RWPE2 (cell line): ENCODE results near the gene KRTAP29-1.
"Not testable (repeated sequence)": the region's sequence is repeated elsewhere in the genome, so short reads cannot be mapped to it uniquely, and the experiment has no call there.

Experiments
- ATAC-seq: fragments of 200-7000 bp; cut with Tn5 transposase; 3 replicates; pipeline ENCODE4 v1.9.1; 2021; ENCODE audit warnings: low read depth
- DNase-seq: peaks from one replicate; pipeline ENCODE4 v3.0.0-alpha.2; 2020; ENCODE audit warnings: low spot score
- H3K27ac ChIP-seq: fragments of 450-650 bp; 2 replicates; pipeline ENCODE4 v1.5.1; 2017; ENCODE audit warnings: mild to moderate bottlenecking; ENCODE audit not compliant: poor library complexity, severe bottlenecking
- H3K27me3 ChIP-seq: fragments of 250-450 bp; sonication (Bioruptor Pico); 2 replicates; pipeline ENCODE4 v1.5.1; 2021; ENCODE audit warnings: mild to moderate bottlenecking, moderate library complexity; ENCODE audit not compliant: insufficient read depth, poor library complexity, severe bottlenecking
- H3K36me3 ChIP-seq: fragments of 250-450 bp; sonication (Bioruptor Pico); 2 replicates; pipeline ENCODE4 v1.5.1; 2020; ENCODE audit warnings: low read depth, mild to moderate bottlenecking, moderate library complexity
- H3K4me1 ChIP-seq: fragments of 250-450 bp; sonication (Bioruptor Pico); 2 replicates; pipeline ENCODE4 v1.5.1; 2021; ENCODE audit warnings: mild to moderate bottlenecking, moderate library complexity; ENCODE audit not compliant: insufficient read depth, poor library complexity, severe bottlenecking
- H3K4me3 ChIP-seq: fragments of 250-450 bp; sonication (Bioruptor Pico); 2 replicates; pipeline ENCODE4 v1.5.1; 2021; ENCODE audit warnings: mild to moderate bottlenecking, moderate library complexity; ENCODE audit not compliant: severe bottlenecking
- H3K9me3 ChIP-seq: fragments of 250-450 bp; sonication (Bioruptor Pico); 2 replicates; pipeline ENCODE4 v1.5.1; 2021; ENCODE audit warnings: mild to moderate bottlenecking, moderate library complexity; ENCODE audit not compliant: severe bottlenecking
- TF ChIP-seq, protein P1 (sequence below): fragments of 450-650 bp; IDR thresholded peaks from one replicate; pipeline ENCODE4 v1.5.1; 2017; ENCODE audit warnings: mild to moderate bottlenecking, moderate library complexity; ENCODE audit not compliant: poor library complexity, severe bottlenecking

The KRTAP29-1 gene, protein sequence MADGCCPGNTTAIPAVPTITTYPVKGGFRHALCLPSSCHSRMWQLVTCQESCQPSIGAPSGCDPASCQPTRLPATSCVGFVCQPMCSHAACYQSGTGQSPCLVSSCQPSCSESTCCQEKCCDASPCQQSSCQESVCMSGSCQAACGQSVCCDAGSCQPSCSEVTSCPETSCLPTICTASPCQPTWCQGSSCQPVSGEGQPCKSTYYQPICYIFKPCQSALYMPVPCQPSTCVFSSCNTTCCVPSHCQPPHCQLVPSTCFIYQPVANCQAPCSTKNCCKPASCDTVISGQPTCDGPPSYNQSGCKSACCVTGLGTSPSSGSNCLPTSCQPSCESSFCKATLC

DNA sequence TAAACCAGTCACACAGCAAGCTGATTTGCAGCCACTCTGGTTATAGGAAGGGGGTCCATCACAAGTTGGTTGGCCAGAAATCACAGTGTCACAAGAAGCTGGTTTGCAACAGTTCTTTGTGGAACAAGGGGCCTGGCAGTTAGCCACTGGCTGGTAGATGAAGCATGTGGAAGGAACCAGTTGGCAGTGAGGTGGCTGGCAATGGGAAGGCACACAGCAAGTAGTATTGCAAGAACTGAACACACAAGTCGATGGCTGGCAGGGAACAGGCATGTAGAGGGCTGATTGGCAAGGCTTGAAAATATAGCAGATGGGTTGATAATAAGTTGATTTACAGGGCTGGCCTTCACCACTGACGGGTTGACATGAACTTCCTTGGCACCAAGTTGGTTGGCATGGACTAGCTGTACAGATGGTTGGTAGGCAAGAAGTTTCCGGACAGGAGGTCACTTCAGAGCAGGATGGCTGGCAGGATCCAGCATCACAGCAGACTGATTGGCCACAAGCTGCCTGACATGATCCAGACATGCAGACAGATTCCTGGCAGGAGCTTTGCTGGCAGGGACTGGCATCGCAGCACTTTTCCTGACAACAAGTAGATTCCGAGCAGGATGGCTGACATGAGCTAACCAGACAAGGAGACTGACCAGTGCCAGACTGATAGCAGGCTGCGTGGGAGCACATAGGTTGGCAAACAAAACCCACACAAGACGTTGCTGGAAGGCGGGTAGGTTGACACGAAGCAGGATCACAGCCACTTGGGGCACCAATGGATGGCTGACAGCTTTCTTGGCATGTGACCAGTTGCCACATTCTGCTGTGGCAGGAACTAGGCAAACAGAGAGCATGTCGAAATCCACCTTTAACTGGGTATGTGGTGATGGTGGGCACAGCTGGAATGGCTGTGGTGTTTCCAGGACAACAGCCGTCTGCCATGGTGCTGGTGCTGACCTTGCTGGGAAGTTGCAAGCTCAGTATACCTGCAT, at the start of gene KRTAP29-1:
TSS of gene KRTAP29-1 (minus strand) at position 936 of the 986 bp plus-strand sequence. CDS start at position 936, 0 bp downstream.
- Histone ChIP-seq H3K4me3 (no peak within 1 kb of the TSS), H3K36me3 (no peaks in the 10 kb centered on the region), H3K27me3 (no peaks in the 10 kb centered on the region), H3K9me3 (peaks cover 4% of the 10 kb centered on the region), H3K4me1 (peaks cover 13% of the 10 kb centered on the region), H3K27ac (peak within 1 kb of the TSS; percentile 49)
- DNase-seq (no peak), ATAC-seq (no peak)
- TF ChIP-seq, protein P1, sequence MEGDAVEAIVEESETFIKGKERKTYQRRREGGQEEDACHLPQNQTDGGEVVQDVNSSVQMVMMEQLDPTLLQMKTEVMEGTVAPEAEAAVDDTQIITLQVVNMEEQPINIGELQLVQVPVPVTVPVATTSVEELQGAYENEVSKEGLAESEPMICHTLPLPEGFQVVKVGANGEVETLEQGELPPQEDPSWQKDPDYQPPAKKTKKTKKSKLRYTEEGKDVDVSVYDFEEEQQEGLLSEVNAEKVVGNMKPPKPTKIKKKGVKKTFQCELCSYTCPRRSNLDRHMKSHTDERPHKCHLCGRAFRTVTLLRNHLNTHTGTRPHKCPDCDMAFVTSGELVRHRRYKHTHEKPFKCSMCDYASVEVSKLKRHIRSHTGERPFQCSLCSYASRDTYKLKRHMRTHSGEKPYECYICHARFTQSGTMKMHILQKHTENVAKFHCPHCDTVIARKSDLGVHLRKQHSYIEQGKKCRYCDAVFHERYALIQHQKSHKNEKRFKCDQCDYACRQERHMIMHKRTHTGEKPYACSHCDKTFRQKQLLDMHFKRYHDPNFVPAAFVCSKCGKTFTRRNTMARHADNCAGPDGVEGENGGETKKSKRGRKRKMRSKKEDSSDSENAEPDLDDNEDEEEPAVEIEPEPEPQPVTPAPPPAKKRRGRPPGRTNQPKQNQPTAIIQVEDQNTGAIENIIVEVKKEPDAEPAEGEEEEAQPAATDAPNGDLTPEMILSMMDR, result no peak

DNA sequence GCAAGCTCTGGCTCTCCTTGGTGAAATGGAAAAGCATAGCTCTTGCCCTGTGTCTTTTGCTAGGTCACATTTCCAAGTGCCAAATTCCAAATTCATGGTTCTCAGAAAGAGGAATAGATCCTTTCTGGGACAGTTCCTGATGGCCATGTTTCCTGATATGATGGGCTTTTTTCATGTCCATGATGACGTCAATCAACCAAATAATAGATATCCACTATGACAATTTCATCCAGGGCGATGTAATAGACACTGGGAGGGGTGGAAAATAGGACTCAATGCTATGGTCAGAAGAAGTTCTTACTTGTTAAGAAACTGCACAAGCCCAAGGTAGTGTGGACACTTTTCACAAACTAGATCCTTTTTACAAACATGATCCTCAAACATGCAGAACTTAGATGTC, 48.5 kb upstream of the KRTAP29-1 start:
- H3K27me3 ChIP-seq, result no peaks in the 10 kb centered on the region

DNA sequence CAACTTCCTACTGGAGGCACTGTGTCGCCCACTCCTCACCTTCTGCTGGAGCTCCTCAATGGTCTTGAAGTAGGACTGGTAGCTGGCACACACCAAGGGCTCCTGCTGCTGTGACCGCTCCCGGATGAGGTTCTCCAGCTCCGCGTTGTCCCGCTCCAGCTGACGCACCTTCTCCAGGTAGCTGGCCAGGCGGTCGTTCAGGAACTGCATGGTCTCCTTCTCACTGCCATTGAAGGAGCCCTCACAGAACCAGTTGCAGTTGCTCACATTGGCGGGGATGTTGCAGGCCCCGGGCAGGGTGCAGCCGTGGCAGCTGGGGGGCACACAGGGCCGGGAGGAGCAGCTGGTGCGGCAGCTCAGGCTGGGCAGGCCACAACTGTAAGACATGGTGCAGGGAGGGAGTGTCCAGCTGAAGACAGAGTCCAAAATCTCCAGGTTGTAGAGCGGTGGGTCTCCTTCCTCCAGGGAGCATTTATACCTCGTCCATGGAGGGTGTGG, 47.8 kb upstream of the KRTAP29-1 start, which contains the start of gene KRT33A:
TSS of gene KRT33A (minus strand) at position 448 of the 498 bp plus-strand sequence. CDS start at position 387, 61 bp downstream.
- H3K9me3 ChIP-seq, H3K27ac ChIP-seq, H3K27me3 ChIP-seq, ATAC-seq, H3K36me3 ChIP-seq, H3K4me3 ChIP-seq, DNase-seq: not testable (repeated sequence)
- H3K4me1 ChIP-seq, result peaks cover 32% of the 10 kb centered on the region

More for the DNA sequence above, 48.5 kb upstream of the KRTAP29-1 start:
- H3K27ac ChIP-seq, result no peak overlapping the region
- H3K9me3 ChIP-seq, result no peaks in the 10 kb centered on the region
- H3K4me1 ChIP-seq, result peaks cover 32% of the 10 kb centered on the region
- DNase-seq, result no peak
- peaks cover 5% of the 10 kb centered on the region; the same call in 1 of the 2 replicates for H3K36me3 ChIP-seq
- H3K4me3 ChIP-seq, result no peak overlapping the region
- no peak for ATAC-seq
- TF ChIP-seq, protein P1, result no peak

DNA sequence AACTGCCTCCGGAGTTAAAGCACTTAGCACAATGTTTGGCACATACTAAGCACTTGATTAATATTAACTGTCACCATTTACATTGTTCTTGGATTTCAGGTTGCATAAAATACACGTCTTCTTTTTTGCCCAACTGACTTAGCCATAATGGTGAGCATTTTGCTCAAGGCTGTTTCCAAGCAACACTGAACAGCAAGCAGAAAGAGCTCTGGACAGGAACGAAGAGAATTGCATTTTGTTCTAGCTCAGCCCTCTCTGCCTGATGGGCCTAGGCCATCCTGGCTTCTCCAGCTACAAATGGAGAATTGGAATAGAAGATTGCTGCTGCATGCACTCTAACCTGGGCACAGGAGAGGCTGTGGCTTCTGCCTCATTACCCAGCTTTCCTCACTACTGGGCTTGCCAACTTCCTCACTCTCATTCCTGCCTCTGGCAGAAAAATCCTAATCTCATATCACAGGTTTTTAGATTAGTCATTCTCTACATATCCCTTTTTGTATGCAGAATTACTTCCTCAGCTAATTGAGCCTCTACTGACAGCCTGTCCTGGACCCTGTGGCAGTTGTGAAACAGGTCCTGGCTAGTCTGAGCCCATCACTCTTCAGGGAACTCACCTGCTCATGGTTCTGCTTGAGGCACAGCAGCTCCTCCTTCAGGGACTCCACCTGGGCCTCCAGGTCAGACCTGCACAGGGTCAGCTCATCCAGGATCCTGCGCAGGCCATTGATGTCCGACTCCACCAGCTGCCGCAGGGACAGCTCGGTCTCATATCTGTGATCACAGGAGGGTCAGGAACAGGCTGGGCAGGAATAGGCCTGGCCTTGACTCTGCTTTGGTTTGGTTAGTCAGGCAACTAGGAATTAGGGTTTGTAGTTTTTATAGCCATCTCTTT, 45.5 kb upstream of the KRTAP29-1 start:
- Histone ChIP-seq H3K4me1 (peaks cover 14% of the 10 kb centered on the region), H3K36me3 (no peaks in the 10 kb centered on the region), H3K9me3 (no peaks in the 10 kb centered on the region), H3K27ac (no peak overlapping the region), H3K27me3 (no peaks in the 10 kb centered on the region), H3K4me3 (no peak overlapping the region)
- DNase-seq (no peak), ATAC-seq (peak; percentile 14; the same call in 1 of the 3 replicates)
- TF ChIP-seq, protein P1, result no peak

DNA sequence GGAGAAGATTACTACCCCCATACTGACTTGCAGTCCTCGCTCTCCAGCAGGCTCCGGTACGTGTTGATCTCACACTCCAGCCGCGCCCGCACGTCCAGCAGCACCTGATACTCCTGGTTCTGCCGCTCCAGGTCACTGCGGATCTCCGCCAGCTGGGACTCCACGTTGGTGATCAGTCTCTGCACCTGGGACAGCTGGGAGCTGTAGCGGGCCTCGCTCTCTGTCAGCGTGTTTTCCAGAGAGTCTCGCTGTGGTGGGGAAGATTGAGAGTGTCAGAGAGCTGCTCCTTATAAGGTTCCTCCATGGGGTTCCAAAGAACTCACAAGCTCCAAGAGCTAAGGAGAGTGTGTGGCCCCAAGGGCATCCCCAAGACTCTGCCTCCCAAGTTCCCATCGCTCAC, 43.8 kb upstream of the KRTAP29-1 start:
- H3K27ac ChIP-seq, H3K4me3 ChIP-seq, ATAC-seq, H3K4me1 ChIP-seq, DNase-seq, H3K27me3 ChIP-seq, H3K9me3 ChIP-seq, H3K36me3 ChIP-seq: not testable (repeated sequence)
